Mammary epithelial cell (primary cell): ENCODE data around the gene APOD.

Experiments used
- EZH2 ChIP-seq: IDR thresholded peaks from 2 replicates; pipeline ENCODE4 v1.6.1; 2012; ENCODE audit warnings: low read length, inconsistent platforms, borderline replicate concordance
- TF ChIP-seq, protein P1 (sequence below), 2 donors: IDR thresholded peaks in 1 of 2; conservative IDR thresholded peaks in 1 of 2; 2 replicates each; pipeline ENCODE4 v1.5.1; 2011 to 2012; ENCODE audit warnings: inconsistent platforms in 2 of 2, low read length in 2 of 2, mild to moderate bottlenecking in 2 of 2, control low read depth in 1 of 2, low read depth in 1 of 2; ENCODE audit not compliant: insufficient read depth in 1 of 2; ENCODE audit errors: extremely low read depth in 1 of 2

- TF ChIP-seq, protein P1, sequence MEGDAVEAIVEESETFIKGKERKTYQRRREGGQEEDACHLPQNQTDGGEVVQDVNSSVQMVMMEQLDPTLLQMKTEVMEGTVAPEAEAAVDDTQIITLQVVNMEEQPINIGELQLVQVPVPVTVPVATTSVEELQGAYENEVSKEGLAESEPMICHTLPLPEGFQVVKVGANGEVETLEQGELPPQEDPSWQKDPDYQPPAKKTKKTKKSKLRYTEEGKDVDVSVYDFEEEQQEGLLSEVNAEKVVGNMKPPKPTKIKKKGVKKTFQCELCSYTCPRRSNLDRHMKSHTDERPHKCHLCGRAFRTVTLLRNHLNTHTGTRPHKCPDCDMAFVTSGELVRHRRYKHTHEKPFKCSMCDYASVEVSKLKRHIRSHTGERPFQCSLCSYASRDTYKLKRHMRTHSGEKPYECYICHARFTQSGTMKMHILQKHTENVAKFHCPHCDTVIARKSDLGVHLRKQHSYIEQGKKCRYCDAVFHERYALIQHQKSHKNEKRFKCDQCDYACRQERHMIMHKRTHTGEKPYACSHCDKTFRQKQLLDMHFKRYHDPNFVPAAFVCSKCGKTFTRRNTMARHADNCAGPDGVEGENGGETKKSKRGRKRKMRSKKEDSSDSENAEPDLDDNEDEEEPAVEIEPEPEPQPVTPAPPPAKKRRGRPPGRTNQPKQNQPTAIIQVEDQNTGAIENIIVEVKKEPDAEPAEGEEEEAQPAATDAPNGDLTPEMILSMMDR (conservative IDR thresholded peaks at IDR 0.05 in 1 of 2, IDR thresholded peaks at IDR 0.05 in 1 of 2; ENCODE audit: extremely low read depth in 1 of 2, insufficient read depth in 1 of 2, low read depth in 1 of 2, low read length in 2 of 2) = no peak
- no peak for TF ChIP-seq EZH2
These were observed 35.7 kb downstream of the APOD start for GRCh38 chr3:195548006-195548405.
